HCT116 (cell line): ENCODE results near the gene NAT8.
"Not testable (repeated sequence)": the region's sequence is repeated elsewhere in the genome, so short reads cannot be mapped to it uniquely, and the experiment has no call there.

Experiments used
- CTCF ChIP-seq, 3 experiments: fragments of 200-600 bp in 1 of 3; sonication (generic) in 1 of 3; IDR thresholded peaks in 2 of 3; conservative IDR thresholded peaks in 1 of 3; 2 replicates each; pipeline ENCODE4 v1.5.1; 2012 to 2017; ENCODE audit warnings: low read depth in 2 of 3, low read length in 2 of 3, antibody characterized with exemption in 1 of 3, borderline replicate concordance in 1 of 3, control low read depth in 1 of 3, mild to moderate bottlenecking in 1 of 3, mixed read lengths in 1 of 3, mixed run types in 1 of 3, moderate library complexity in 1 of 3; ENCODE audit not compliant: insufficient read depth in 1 of 3
- EGR1 ChIP-seq: IDR thresholded peaks from 2 replicates; pipeline ENCODE4 v1.6.1; 2012; ENCODE audit warnings: low read depth
- MAX ChIP-seq: IDR thresholded peaks from 2 replicates; pipeline ENCODE4 v1.6.1; 2012
- POLR2A ChIP-seq: IDR thresholded peaks from 2 replicates; pipeline ENCODE4 v1.7.0; 2011; ENCODE audit warnings: borderline replicate concordance; ENCODE audit not compliant: insufficient read depth, insufficient read length; ENCODE audit errors: extremely low read depth
- POLR2AphosphoS5 ChIP-seq: IDR thresholded peaks from 2 replicates; pipeline ENCODE4 v1.6.1; 2011; ENCODE audit warnings: mild to moderate bottlenecking, low read depth, low read length, moderate library complexity

GRCh38 chr2:73679237-73679636, 37.0 kb upstream of the NAT8 start:
- TF ChIP-seq POLR2AphosphoS5; CTCF (IDR thresholded peaks at IDR 0.05 in 2 of 3, conservative IDR thresholded peaks at IDR 0.05 in 1 of 3; ENCODE audit: borderline replicate concordance in 1 of 3, insufficient read depth in 1 of 3, low read depth in 2 of 3, low read length in 2 of 3); EGR1; POLR2A; MAX: not testable (repeated sequence)
